GM21723 (cell line): ENCODE measurements around the gene HEG1.
A peak's percentile ranks its signal among the peaks of the same experiment; 100 is the strongest.

Experiments used
- ATAC-seq: cut with Tn5 transposase; IDR thresholded peaks from one replicate; pipeline ENCODE4 v1.9.1; 2021; ENCODE audit warnings: mild to moderate bottlenecking, moderate library complexity; ENCODE audit not compliant: unreplicated experiment

The HEG1 gene

DNA sequence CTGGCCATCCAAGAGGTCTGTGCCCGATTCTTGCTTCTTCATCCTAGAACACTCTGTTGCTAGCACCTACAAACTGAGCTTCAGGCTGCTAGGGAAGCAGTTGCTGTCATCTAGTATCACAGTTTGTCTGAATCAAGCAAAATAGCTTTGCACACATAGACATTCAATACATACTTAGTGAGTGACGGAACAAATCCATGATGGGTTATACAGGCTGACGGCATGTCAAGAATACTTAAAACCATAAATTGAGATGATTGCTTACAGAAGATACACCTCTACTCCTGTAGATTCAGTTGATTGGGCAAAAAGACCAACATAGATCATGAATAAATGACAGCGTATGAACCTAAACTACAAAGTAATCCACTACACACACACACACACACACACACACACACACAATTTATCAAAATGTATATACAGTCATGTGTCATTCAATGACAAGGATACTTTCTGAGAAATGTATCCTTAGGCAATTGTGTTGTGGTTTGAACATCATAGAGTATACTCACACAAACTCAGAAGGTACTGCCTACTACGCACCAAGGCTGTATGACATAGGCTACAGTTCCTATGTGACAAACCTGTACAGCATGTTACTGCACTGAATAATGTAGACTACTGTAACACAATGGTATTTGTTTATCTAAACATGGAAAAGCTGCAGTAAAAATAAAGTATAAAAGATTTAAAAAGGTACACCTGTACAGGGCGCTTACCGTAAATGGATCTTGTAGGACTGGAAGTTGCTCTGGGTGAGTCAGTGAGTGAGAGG lies 14.4 kb upstream of the HEG1 start:
- no peak for ATAC-seq

DNA sequence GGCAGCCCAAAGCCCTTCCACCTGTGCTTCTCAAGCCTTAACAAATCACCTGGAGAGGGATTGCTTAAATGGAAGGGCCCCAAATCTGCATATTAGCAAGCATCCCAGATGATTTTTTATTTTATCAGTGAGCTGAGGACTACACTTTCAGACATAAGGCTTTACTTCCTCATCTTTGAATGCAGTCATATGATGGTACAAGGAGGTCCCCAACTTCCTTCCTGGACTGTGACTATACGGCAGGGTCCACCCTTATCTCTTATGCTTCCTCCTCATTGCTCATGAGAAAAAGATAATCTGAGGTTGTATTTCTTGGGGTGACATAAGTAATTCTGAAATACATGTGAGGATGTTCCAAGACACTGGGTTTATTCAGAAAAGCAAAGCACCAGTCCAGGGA lies 13.7 kb upstream of the HEG1 start:
- ATAC-seq, result no peak

DNA sequence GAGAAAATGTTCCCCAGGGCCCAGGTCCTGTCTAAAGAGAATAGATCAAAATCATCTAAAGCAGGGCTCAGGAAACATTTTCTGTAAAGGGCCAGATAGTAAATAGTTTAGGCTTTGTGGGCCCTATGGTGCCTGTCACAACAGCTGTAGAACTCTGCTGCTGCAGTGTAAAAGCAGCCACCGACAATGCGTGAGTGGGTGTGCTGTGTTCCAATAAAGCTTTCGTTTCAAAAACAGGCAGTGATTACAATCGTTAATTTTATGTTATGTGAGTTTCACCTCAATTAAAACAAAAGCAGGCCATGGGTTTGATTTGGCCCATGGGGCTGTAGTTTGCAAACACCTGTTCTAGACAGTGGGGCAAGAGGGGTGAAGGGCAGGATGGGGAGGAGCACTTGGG lies 12.5 kb upstream of the HEG1 start:
- ATAC-seq, result no peak

DNA sequence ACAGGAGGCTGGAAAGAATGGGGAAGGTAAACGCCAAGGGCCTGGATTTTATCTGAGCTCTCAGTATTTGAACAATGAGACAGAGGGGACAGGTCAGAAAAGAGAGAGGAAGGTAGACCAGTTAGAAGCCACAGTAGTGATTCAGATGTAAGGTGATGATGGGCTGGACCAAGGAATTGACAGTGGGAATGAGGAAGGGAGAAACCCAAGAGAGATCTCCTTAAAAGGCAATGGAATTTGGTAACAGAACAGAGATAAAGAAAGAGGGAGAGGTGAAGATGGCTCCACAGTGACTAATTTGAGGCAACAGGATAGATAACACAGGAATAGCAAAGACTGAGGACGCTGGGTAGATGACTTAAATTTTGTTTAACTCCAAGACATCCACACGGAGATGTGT lies 11.4 kb upstream of the HEG1 start:
- no peak for ATAC-seq

DNA sequence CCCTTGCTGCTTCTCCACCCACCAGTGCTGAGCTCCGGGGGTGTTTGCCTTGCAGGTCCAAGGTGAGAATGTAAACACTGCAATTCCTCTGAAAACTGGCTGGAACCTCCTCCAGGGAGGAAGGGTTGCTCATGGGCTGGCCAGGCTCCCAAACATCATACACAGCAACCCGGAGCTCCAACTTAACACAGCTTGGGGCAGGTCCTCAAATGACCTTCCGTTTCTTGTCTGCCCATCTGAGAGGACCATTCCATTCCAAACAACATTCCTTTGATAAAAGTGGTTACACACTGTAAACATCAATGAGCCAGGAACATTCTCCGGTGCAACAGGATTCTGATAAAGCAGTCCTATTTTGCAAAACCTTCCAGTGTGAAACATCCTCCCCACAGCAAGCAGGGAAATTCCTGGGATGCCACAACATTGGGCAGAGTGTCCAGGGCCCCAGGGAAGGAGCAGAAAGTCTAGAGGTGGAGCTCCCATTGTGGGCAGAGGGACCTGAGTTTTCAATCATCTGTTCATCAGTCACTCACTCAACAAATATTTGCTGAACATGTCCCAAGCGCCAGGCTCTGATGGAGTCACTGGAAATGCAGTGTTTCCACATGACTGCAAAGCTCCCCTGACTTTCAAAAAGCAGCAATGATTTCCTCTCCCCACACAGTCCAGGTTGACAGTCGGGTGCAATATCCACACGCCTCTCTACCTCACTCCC lies 7.3 kb upstream of the HEG1 start:
- ATAC-seq, result no peak

DNA sequence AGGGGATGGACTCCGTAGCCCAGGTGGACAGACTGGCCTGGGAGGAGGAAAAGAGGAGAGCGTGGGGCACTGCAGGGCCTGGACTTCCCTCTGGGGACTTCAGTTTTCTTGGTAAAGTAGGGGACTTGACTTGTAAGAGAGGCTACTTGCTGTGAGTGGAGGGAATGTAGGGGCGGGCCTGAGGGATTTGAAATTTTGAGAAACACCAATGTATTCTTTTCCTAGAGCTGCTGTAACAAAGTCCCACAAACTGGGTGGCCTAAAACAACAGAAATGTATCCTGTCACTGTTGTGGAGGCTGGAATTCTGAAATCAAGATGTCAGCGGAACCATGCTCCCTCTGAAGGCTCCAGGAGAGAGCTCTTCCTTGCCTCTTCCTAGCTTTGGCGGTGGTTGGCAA lies 5.8 kb upstream of the HEG1 start:
- no peak for ATAC-seq

DNA sequence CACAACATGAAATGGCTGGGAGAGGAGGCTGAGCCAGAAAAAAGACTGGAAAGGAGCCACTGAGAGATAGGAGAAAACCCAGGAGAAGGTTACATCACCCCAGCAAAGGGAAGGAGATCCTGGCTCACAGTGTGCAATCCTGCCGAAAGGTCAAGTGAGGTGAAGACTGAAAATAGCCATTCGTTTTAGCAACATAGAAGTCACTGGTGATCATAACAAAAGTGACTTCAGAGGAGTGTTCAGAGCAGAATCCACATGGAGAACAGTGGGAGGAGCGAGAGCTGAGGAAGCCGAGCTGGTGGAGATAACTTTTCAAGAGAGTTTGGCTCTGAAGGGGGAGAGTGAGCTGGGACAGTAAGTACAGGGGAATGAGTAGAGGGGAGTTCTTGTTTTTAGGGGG lies 5.4 kb upstream of the HEG1 start:
- ATAC-seq, result no peak

DNA sequence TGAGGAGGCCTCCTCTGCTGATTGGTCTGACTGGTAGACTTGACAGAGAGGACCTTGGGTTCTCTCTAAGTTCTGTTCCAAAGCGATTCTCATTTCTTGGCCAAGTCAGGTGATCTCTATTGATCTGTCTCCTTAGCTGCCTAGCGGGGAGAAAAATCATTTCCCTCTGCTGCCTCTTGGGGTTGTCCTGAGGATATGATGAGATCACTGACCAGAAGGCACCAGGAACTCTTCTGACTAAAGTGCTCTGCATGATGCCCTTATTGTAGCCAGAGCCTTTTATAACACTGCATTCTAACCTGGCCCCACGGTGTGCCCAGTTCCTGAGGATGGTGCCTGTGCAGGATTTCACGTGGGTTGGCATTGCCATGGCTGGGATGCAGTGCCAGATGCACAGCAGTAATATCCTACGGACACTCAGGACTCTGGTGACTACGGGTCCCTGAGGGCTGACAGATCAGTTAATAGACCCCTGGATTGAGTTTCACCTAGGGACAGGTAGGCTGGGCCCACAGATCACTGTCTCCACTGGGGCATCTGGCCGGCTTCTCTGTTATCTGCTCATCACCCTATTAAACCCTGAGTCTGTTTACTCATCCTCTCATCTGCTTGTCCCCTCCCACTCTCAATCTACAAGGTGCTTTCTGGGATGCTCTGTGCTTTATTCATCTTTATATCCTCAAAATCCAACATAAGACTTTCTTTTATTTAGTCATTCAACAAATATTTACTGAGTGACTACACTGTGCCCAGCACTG lies 3.9 kb upstream of the HEG1 start:
- no peak for ATAC-seq

DNA sequence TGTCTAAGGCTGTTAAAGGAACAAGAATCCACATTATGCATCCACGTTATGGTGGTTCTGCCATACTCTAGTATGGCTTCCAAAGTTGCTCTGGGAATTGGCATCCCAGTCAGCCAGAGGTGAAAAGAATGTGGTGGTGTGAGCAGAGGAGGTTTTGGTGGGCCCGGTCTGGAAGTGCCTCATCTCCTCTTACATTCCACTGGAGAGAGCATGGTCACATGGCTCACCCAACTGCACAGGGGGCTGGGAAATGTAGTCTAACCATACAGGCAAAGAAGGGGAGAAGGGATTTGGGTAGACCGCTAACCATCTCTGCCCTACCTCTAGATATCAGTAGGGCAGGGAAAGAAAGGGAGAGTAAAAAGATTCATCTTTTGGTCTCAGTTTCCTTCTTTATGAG lies 3.2 kb upstream of the HEG1 start:
- ATAC-seq, result no peak

DNA sequence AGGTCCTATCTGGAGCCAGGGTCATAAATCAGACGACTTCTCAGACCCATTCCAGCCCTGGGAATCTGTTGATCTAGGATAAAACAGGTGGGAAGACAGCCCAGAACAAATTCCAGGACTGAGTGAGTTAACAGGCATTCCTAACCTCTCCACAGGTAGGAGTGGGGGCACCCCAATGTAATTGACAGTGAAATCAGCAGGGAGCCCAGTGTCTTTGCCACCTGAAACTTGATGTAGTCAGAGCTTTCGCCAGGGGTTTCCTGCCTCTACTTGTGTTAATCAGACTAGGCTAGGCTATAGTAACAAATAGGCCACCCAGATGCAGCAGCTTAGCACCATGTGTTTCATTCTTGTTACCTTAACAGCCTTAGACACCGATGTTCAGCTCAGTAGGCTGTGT lies 2.7 kb upstream of the HEG1 start:
- ATAC-seq, result no peak

DNA sequence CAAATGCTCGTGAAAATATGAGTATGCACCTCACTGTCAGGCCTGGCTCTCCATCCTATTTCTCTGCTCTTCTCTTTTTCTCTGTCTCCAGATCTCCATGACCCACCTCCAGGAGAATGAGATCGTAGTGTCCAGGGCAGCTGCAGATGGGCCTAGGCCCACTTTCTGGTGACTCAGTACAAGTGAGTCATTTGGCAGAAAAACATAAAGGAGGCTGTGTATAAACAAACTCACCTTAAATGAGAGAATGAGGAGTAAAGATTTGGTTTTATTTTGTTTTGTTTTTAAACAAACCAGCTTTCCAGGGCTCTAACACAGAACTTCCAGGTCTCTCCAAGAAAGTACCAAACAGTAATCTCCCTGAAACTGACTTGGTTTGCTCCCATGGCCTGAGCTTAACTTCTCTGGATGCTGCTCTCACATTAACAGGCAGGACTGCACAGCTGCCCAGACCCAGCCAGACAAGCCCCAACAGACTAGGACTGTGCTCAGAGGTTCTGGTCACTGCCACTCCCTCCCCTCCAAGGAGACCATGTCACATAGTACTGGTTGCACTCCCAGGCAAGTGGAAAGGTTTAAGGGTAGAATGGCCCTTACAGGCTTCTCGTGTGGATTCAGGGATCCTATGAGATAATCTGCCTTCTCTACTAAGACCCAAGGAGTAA lies 1.5 kb upstream of the HEG1 start:
- ATAC-seq, result no peak

DNA sequence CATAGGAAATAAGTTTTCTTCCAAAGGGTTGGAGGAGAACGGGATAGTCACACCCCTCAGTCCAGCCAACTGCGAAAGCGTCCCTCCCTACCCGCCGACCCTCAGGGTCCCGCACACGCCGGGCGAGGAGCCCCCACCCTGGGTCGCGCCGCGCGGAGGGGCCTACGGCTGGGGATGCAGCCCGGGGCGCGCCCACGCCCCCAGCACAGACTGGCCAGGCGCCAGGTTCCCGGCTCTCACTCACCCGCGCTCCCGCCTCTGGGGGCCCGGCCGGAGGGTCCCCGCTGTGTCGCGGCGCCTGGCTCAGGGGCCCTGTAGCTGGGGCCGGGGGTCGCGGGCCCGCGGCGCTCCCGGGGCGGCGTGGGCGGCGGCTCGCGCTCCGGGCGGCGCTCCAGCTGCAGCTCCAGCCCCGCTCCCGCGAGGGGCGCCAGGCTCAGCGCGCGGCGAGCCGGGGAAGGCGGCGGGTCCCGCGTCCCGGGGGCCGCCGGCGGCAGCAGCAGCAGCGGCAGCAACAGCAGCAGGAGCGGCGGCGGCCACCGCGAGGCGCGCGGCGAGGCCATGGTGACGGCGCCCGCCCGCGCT lies 375 bp downstream of the HEG1 start:
- peak; percentile 24 for ATAC-seq

DNA sequence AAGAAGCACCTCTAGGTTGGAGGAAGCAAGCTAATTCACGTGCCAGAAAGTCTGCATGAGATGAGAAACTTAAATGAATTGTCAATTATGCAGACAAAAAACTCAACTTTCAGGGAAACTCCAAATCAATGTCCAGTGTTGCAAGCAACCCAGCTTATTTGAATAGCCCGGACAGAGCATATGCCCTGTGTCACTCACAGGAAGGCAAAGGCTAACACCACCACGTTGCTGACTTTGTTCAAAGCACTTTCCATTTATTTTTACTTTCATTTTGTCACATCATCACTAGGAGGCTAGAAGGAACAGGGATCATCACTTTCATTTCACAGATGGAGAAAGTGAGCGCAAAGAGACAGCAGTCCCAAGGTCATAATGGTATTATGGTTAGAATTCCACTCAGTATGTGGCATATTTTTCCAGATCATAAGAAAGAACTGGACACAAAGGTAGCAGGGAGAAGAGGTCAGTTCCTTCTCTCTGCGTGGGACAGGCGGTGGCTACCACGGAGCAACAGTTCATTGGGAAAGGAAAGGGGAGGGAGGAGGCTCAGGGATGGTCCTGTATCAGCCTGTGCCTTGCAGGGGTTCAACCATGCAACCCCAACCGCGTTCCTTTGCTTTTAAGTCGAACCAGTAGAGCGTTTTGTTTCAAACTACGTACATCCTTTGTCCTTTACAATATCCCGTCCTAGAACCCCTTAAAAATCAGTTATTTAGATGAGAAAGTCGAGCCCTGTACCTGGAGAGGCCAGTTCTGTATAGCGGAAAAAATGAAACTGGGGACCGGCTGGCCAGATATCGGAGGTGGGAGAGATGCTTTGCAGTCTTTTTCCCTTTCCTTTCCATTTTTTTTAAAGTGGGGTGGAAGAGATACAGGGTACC lies 1.1 kb downstream of the HEG1 start:
- ATAC-seq, result peak; percentile 31

DNA sequence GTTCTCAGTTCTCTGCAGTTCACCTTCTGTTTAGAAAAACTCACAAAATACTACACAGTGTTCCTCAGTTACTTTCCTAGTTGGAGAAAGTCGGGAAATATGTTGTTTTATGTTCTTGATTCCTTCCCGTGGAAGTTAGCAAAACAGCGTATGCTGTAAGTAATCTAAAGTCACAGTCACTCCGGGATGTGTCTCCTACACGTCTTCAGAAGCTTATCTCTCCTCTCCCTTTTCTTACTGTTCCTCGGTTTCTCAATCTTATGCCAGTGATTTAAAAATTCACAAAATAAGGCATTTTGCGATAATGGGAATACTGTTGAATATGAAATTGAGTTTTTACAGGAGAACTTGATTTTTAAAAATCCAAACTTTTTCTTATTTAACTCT lies 1.7 kb downstream of the HEG1 start:
- no peak for ATAC-seq

DNA sequence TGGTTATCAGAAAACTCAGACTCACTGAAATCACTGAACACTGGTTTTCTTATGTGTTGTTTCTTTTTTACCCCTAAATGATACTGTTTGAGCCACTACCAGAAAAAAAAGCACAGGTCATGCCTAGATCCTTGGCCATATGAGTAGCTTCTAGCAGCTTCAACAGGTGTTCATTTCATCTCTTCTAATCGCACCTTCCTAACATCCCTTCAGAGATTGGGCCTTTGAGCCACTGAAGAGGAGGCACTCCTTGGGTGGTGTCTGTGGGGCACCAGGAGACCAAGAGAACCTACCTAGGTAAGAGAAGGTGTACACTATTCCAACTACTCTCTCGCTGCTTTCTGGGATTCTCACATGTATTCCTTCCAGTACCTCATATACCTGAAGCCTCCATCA lies 2.5 kb downstream of the HEG1 start:
- ATAC-seq, result no peak

DNA sequence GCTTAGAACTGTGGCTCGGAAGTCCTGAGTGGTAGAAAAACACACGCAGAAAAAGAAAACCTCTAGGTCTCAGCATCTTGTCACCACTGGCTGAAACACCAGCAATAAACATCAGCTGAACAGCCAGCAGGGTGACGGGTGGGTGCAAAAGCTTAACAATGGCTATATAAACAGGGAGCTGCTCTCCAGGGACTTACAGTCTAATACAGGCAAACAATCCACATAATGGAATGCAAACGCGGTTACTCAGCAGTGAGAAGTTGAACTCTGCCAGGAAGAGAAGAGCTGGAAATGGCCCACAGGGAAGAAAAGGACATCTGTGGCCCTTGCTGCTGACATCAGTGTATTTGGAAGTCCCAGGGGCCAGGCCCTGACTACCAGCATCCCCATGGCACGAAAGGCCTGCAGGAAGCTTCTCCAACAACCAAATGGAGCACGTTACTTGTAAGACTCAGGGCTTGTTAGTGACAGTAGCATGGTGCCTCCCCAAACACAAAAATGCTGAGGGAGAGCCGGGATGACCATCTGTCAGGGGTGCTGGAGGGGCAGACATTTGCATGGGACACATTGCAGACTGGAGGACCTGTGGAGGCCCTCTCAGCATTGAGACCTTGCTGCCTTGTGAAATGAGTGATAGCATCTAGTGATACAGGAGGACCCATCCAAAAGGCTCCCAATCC lies 3.0 kb downstream of the HEG1 start:
- ATAC-seq, result no peak

DNA sequence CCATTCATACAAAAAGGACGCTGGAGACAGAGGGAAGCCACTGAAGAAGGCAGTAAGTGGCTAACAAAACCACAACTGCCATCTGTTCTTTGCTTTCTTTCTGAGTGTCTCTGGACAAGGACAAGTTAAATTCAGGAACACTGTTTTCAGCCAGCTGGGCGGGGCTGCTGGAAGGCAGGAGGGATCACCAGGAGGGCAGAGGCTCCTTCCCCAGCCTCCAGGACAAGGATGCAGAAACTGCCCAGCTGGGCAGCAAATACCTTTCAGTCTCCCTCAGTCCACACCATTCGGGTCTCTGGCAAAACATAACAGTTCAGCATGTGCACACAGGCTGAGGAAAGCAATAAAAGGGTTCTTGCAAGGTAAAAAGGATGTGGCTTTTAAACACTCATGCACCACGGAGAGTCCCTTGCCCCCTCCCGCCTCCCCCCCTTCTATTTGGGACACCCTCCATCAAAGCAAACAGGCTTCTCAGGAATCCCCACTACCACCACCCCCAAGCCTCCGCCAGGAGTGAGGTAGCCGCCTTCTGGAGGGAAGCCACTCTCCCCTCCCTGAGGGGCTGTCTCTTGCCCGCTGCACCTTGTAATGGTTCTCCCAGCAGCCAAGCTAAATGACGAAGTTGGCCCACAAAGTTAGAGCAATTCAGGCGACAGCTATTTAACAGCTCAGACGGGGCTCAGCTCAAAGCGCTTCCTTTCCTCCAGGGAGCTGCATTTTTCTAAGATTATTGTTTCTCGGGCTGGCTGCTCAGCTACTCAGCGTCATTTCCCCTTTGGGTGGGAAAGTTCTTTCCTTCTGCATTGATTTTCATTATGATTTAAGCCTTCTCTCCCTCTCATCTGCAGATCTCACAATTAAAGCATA lies 3.8 kb downstream of the HEG1 start:
- ATAC-seq, result no peak

DNA sequence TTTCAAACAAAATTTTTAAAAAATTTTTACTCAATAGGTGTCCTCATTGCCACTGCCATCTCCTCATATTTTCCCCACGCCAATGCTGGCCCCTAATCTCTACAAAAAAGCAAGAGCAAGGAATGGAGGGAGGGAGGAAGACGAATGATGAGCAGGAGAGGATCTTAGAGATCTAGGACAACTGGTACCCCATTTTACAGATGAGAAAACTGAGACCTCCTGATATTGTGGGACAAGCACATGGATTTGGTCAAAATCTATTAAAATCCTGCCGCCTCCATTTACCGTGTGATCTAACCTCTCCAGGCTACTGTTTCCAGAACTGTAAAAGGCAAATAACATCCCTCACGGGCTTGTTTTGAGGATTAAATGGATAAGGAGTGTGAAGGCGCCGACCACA lies 4.6 kb downstream of the HEG1 start:
- ATAC-seq, result no peak
